Naive thymus-derived CD8-positive, alpha-beta T cell (primary cell): ENCODE results near the gene SLC34A1. TPM values are rescaled to one million over a fixed set of nuclear protein-coding genes. Genes with fewer than 3 reads are reported as not detected.
A peak's percentile ranks its signal among the peaks of the same experiment; 100 is the strongest.
"Not testable (repeated sequence)": the region's sequence is repeated elsewhere in the genome, so short reads cannot be mapped to it uniquely, and the experiment has no call there.

ENCODE experiments used
- ATAC-seq, 2 donors: fragments of 150-1000 bp; cut with Tn5 transposase in 1 of 2; sonication (Bioruptor Pico), chemical (Tn5 transposase) in 1 of 2; 1 replicate in 1 of 2; 2 replicates in 1 of 2; pipeline ENCODE4 v1.10.0; 2021; ENCODE audit warnings: mild to moderate bottlenecking in 2 of 2, moderate library complexity in 2 of 2
- POLR2A ChIA-PET: fragments of 350-600 bp; sonication (Branson Sonifier 250); formaldehyde crosslinking; loops from one replicate; lab custom pipeline; 2021; ENCODE audit warnings: antibody characterized with exemption; lab: Charles Lee
- DNase-seq, 10 donors: peaks; one replicate each; pipeline versions ENCODE4 v3.0.0 to v3.0.0-alpha.2; 2020 to 2022
- H3K27ac Mint-ChIP-seq, 10 donors: one replicate each; pipeline ENCODE4 v1.8.0; 2020 to 2022; ENCODE audit warnings: mild to moderate bottlenecking in 10 of 10, mixed read lengths in 10 of 10, moderate library complexity in 4 of 10, inconsistent platforms in 1 of 10
- H3K27me3 Mint-ChIP-seq, 5 donors: one replicate each; pipeline ENCODE4 v1.8.0; 2021 to 2022; ENCODE audit warnings: mixed read lengths in 5 of 5
- H3K36me3 Mint-ChIP-seq, 3 donors: one replicate each; pipeline ENCODE4 v1.8.0; 2020 to 2022; ENCODE audit warnings: mixed read lengths in 3 of 3, mild to moderate bottlenecking in 2 of 3, inconsistent platforms in 1 of 3
- H3K4me1 Mint-ChIP-seq, 4 donors: one replicate each; pipeline ENCODE4 v1.8.0; 2021 to 2022; ENCODE audit warnings: mixed read lengths in 4 of 4
- H3K4me3 Mint-ChIP-seq, 10 donors: one replicate each; pipeline ENCODE4 v1.8.0; 2020 to 2022; ENCODE audit warnings: mild to moderate bottlenecking in 10 of 10, mixed read lengths in 10 of 10, moderate library complexity in 6 of 10, inconsistent platforms in 1 of 10
- H3K9me3 Mint-ChIP-seq, 9 donors: one replicate each; pipeline ENCODE4 v1.8.0; 2020 to 2022; ENCODE audit warnings: mixed read lengths in 9 of 9, mild to moderate bottlenecking in 3 of 9, inconsistent platforms in 1 of 9, moderate library complexity in 1 of 9
- polyA plus RNA-seq, 3 donors: library from polyadenylated mRNA; unstranded; fragments of 300-500 nt; fragmentation: Illumina TruSeq; gene quantifications; one replicate each; pipeline ENCODE4 v1.2.3, GENCODE V29; 2021
- total RNA-seq, 8 experiments: library from RNA in 2 of 8; stranded (reverse) in 2 of 8; gene quantifications; one replicate each; pipeline ENCODE4 v1.2.3 and lab custom pipeline; 2021 to 2026

The SLC34A1 gene, protein sequence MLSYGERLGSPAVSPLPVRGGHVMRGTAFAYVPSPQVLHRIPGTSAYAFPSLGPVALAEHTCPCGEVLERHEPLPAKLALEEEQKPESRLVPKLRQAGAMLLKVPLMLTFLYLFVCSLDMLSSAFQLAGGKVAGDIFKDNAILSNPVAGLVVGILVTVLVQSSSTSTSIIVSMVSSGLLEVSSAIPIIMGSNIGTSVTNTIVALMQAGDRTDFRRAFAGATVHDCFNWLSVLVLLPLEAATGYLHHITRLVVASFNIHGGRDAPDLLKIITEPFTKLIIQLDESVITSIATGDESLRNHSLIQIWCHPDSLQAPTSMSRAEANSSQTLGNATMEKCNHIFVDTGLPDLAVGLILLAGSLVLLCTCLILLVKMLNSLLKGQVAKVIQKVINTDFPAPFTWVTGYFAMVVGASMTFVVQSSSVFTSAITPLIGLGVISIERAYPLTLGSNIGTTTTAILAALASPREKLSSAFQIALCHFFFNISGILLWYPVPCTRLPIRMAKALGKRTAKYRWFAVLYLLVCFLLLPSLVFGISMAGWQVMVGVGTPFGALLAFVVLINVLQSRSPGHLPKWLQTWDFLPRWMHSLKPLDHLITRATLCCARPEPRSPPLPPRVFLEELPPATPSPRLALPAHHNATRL
- total RNA-seq = under 1 TPM; 0.16 to 0.25 TPM
- polyA plus RNA-seq = not detected
- 0 to 0.15 (median 0) reads per million in 6 experiments for total RNA-seq (lab: John Stamatoyannopoulos, UW)

DNA sequence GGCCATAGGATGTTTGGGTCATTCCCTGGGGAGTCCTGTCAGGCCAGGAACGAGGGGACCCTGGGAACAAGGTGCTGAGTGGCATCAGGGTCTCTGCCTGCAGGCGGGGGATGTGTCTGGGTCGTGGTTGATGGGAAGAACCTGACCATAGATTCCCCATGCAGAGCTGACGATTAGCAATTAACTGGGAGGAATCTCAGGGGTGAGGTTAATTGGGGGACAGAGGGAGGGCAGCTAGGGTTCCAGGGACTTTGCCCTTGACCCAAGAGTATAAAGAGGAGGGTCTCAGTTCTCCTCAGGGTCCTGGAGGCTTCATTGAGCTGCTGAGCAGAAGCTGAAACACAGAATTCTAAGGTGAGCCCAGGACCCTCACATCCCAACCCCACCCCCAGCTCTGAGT lies at the start of gene SLC34A1:
SLC34A1 (plus strand) TSS at position 301 of the 400 bp plus-strand sequence. CDS start 1,308 bp downstream, outside the sequence.
- Mint-ChIP-seq H3K36me3 (no peaks in the 10 kb centered on the region), H3K27me3 (peaks cover 0 to 2% (median 0%) of the 10 kb centered on the region in 5 donors), H3K9me3 (no peaks in the 10 kb centered on the region), H3K27ac (peak within 1 kb of the TSS in 8 of 10 donors; percentile 15 to 80 (median 42)), H3K4me1 (peaks cover 25 to 57% (median 48%) of the 10 kb centered on the region in 4 donors), H3K4me3 (peak within 1 kb of the TSS in 2 of 10 donors; percentile 3 to 40)
- DNase-seq (no peak), ATAC-seq (no peak)
- POLR2A ChIA-PET = interaction anchor here (0.5 to 5.5 kb wide), 6 partner anchors 13 to 75 kb away, joined by 3 to 66 read pairs (median 3); partner anchors contain the start of gene LMAN2

DNA sequence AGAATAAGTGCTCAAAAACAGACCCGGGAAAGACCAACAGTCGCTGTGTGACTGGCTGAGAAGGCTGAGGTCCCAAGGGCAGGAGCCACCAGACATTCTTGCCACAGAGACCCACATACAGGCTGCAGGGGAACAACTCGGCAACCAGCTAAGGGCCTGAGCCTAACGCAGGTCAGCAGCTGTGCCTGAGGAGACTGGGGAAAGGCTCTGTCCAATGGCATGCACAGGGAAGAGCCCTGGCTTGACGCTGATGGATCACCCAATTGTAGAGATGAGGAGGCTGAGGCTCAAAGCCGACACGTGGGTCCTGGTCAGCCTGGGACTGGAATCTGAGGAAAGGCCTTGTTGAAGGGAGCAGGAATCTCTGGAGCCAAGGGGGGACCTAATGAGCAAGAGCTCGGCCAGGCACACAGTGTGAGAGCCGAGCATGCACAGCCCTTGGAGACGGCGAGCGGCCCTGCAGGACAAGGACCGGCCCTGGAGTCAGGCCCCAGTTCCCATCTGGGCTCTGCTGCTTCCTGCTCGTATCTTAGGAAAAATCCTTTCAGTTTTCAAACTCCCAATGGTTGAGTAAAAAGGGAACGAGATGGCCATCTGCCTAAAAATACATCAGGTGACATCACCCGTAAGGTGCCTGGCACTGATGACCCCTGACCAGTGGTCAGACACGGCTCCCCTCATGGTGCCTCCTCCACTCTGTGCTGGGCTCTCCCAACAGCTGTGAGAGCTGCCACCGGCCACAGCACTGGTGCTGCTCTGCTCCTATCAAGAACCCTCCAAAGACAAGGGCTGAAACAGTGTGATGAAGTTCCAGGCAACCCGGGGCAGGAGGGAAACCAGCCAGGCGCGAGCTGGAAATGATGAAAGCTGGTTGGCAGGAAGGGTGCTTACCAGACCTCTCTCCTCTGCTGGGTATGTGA lies 49.2 kb upstream of the SLC34A1 start:
- Mint-ChIP-seq H3K27me3 (no peaks in the 10 kb centered on the region), H3K4me3 (no peak overlapping the region), H3K9me3 (peaks cover 0 to 4% (median 0%) of the 10 kb centered on the region in 9 donors), H3K4me1 (peaks cover 6 to 45% (median 27%) of the 10 kb centered on the region in 4 donors), H3K27ac (peak overlapping the region in 1 of 10 donors; percentile 43), H3K36me3 (peaks cover 5 to 79% (median 17%) of the 10 kb centered on the region in 3 donors)
- POLR2A ChIA-PET = interaction anchor here (0.5 to 0.8 kb wide), 2 partner anchors 14 to 18 kb away, joined by 3 to 7 read pairs; no protein-coding TSS in a partner anchor
- ATAC-seq = no peak
- no peak for DNase-seq

DNA sequence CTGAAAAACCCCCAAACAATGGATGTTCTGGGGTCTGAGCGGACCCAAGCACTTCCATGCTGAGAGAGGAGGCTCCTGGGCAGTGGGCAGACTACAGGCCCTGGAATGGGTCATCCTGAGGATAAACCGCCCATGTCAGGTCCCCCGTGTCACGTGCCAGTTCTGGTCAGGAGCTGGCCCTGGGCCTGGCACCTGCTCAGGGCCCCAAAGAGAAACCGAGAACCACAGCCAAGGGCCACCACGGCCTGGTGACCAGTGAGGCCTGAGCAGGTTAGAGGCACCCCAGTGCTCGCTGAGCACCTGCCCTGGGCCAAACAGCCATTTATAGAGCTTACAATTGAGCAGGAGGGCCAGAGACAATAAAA lies 48.6 kb upstream of the SLC34A1 start:
- DNase-seq (no peak), ATAC-seq (no peak)
- Mint-ChIP-seq H3K27me3 (no peaks in the 10 kb centered on the region), H3K4me1 (peaks cover 6 to 39% (median 28%) of the 10 kb centered on the region in 4 donors), H3K27ac (peak overlapping the region in 1 of 10 donors; percentile 43), H3K4me3 (no peak overlapping the region), H3K9me3 (peaks cover 0 to 4% (median 0%) of the 10 kb centered on the region in 9 donors), H3K36me3 (peaks cover 6 to 76% (median 19%) of the 10 kb centered on the region in 3 donors)
- POLR2A ChIA-PET = interaction anchor here (0.8 kb wide), 1 partner anchor 14 kb away, joined by 3 read pairs; no protein-coding TSS in a partner anchor

DNA sequence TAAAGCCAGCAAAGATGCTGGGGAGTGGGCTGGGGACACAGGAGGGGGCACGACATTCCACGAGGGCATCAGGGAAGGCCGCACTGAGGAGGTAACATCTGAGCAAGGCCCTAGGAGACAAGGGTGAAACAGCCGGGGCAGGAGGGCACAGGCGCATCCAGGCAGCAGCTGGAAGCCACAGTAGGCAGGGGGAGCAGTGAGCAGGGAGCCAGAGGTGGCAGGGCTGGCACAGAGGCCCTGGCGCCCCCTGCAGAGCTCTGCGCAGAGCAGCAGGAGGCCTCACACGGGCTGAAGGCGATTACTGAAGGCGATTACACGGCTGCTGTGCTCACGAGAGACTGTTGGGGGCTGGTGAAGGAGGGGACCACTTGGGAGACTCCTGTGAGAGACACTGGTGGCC lies 48.1 kb upstream of the SLC34A1 start:
- Mint-ChIP-seq H3K36me3 (peaks cover 6 to 76% (median 19%) of the 10 kb centered on the region in 3 donors), H3K4me3 (peak overlapping the region in 1 of 10 donors; percentile 14), H3K27ac (peak overlapping the region in 1 of 10 donors; percentile 52), H3K27me3 (no peaks in the 10 kb centered on the region), H3K4me1 (peaks cover 6 to 35% (median 28%) of the 10 kb centered on the region in 4 donors), H3K9me3 (peaks cover 0 to 4% (median 0%) of the 10 kb centered on the region in 9 donors)
- ATAC-seq (peak; percentile 68 to 73), DNase-seq (peak in 1 of 10 donors; percentile 19)
- POLR2A ChIA-PET = interaction anchor here (0.8 kb wide), 1 partner anchor 13 kb away, joined by 3 read pairs; no protein-coding TSS in a partner anchor

DNA sequence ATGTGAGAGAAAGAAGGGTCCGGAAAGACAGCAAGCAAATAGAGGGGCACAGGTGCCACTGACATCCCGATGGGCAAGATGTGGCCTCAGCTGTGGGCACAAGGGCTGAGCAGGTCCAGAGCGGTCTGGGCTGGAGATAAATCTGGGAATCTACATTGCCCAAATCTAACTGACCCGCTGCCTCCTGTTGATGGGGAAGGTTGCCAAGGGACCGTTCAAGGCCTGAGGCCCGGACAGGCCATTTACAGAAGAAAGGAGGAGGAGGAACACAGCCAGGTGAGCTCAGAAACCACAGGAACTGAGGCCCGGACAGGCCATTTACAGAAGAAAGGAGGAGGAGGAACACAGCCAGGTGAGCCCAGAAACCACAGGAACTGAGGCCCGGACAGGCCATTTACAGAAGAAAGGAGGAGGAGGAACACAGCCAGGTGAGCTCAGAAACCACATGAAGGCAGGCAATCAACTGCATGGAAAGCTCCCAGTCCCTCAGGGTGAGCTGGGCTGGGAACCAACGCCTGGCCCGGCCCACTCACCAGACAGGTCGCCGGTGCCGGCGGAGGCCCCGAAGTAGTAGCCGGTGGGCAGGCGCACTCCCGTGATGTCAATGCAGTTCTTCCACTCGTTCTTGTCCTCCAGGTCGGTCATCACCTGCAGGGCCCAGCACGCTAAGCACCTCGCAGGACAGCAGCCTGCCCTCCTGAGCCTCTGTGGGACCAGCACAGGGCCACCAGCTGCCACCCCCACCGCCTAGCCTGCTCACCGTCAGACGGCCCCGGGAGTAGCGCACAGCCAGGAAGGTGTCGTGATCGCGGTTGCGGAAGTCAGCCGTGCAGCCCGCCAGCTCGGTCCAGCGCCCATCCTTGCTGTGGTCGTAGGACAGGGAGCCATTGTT lies 47.4 kb upstream of the SLC34A1 start:
- Mint-ChIP-seq H3K27me3 (no peaks in the 10 kb centered on the region), H3K4me1 (peaks cover 7 to 32% (median 26%) of the 10 kb centered on the region in 4 donors), H3K27ac (peak overlapping the region in 1 of 10 donors; percentile 52), H3K36me3 (peaks cover 6 to 79% (median 25%) of the 10 kb centered on the region in 3 donors), H3K9me3 (peaks cover 0 to 4% (median 0%) of the 10 kb centered on the region in 9 donors), H3K4me3 (peak overlapping the region in 1 of 10 donors; percentile 14)
- POLR2A ChIA-PET = no interaction called here
- DNase-seq = no peak
- no peak for ATAC-seq

DNA sequence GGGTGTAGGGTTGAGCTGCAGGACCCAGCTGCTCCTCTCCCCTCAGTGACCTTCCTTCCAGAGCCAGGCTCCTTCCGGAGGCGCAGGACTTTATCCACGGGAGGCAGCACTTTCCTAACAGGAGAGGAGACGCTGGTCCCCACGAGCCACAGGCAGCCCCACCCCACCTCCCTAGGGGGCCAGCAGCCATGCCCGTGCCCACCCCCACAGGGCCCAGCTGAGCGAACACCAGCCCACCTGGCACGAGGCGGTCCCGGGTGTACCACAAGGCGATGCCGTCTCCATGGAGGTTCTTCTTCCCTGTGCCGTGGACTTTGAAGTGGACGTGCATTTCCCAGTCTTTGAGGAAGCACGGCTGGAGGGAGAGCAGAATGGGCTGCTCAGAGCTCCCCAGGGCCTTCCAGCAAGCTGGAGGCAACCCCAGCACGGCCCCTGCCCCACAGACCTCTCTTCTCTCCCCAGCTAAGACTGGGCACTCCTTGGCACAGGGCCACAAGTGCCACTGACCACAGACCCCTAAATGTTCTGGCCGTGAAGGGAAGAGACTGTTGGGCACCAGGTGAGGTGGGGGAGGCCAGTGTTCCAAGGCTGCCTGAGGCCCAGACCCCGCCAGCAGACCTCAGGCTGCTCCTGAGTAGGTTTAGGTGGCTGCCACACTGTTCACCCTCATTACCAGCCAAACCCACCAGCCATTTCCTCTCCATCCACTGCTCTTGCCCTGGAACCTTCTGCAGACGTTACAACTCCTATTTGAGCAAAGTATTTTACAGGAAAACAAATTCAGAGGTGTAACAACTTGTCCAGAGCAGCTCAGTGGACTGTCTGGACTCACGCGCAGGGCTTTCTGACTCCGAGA lies 45.8 kb upstream of the SLC34A1 start:
- ATAC-seq = no peak
- no peak for DNase-seq
- peaks cover 0 to 4% (median 0%) of the 10 kb centered on the region in 9 donors for H3K9me3 Mint-ChIP-seq
- POLR2A ChIA-PET = interaction anchor here (0.9 to 1.6 kb wide), 2 partner anchors 12 to 28 kb away, joined by 3 to 4 read pairs; no protein-coding TSS in a partner anchor
- H3K4me3 Mint-ChIP-seq = peak overlapping the region in 1 of 10 donors; percentile 4
- peaks cover 6 to 78% (median 23%) of the 10 kb centered on the region in 3 donors for H3K36me3 Mint-ChIP-seq
- H3K4me1 Mint-ChIP-seq = peaks cover 6 to 35% (median 25%) of the 10 kb centered on the region in 4 donors
- H3K27ac Mint-ChIP-seq = peak overlapping the region in 2 of 10 donors; percentile 84 to 89
- H3K27me3 Mint-ChIP-seq = no peaks in the 10 kb centered on the region

DNA sequence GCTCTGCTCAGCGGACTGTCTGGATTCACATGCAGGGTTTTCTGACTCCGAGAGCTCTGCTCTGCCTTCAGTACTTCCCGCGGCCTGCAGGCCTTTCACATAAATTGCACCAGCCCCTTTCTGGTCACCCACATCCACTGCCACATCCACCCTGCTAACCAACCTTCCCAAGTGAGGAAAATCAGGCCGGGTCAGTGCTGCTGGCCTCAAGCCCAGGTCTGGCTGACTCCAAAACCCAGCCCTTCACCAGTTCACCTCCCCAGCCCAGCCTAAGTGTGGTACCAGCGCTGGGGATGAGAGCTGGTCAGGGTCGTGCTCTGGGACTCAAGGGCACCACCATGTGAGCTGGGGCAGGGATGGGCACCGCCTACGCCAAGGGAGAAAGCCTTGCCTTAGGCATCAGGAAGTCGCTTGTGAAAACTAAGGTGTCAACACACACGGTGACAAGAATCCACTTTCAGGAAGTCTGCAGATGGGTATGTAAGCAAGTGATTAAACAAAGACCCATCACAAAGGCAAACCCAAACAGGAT lies 45.1 kb upstream of the SLC34A1 start:
- DNase-seq (no peak), ATAC-seq (no peak)
- POLR2A ChIA-PET = interaction anchor here (0.6 to 1.6 kb wide), 2 partner anchors 11 to 17 kb away, joined by 3 to 4 read pairs; no protein-coding TSS in a partner anchor
- peak overlapping the region in 2 of 10 donors; percentile 84 to 89 for H3K27ac Mint-ChIP-seq
- no peaks in the 10 kb centered on the region for H3K27me3 Mint-ChIP-seq
- H3K9me3 Mint-ChIP-seq = peaks cover 0 to 4% (median 0%) of the 10 kb centered on the region in 9 donors
- peaks cover 6 to 76% (median 18%) of the 10 kb centered on the region in 3 donors for H3K36me3 Mint-ChIP-seq
- peaks cover 8 to 39% (median 23%) of the 10 kb centered on the region in 4 donors for H3K4me1 Mint-ChIP-seq
- H3K4me3 Mint-ChIP-seq = peak overlapping the region in 1 of 10 donors; percentile 4

DNA sequence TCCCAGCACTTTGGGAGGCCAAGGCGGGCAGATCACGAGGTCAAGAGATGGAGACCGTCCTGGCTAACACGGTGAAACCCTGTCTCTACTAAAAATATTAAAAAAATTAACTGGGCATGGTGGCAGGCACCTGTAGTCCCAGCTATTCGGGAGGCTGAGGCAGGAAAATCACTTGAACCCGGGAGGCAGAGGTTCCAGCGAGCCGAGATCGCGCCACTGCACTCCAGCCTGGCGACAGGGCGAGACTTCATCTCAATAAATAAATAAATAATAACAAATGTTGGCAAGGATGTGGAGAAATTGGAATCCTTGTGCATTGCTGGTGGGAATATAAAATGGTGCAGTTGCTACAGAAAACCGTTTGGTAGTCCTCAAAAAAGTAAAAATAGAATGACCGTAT lies 41.2 kb upstream of the SLC34A1 start:
- DNase-seq, POLR2A ChIA-PET, ATAC-seq, H3K27ac Mint-ChIP-seq, H3K9me3 Mint-ChIP-seq, H3K27me3 Mint-ChIP-seq, H3K4me3 Mint-ChIP-seq: not testable (repeated sequence)
- peaks cover 10 to 55% (median 36%) of the 10 kb centered on the region in 4 donors for H3K4me1 Mint-ChIP-seq
- peaks cover 6 to 76% (median 17%) of the 10 kb centered on the region in 3 donors for H3K36me3 Mint-ChIP-seq

DNA sequence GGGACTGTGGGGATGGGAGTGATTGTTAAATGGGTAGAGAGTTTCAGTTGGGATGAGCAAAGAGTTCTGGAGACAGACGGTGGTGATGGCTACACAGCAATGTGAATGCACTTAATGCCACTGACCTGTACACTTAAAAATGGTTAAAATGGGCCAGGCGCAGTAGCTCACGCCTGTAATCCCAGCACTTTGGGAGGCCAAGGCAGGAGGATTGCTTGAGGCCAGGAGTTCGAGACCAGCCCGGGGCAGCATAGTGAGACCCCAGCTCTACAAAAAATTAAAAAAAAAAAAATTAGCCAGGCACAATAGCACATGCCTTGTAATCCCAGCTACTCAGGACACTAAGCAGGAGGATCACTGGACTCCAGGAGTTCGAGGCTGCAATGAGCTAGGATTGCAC lies 40.5 kb upstream of the SLC34A1 start:
- Mint-ChIP-seq H3K27me3 (no peaks in the 10 kb centered on the region), H3K4me3 (peak overlapping the region in 2 of 10 donors; percentile 12 to 36), H3K27ac (no peak overlapping the region), H3K4me1 (peaks cover 10 to 56% (median 35%) of the 10 kb centered on the region in 4 donors), H3K9me3 (peaks cover 0 to 4% (median 0%) of the 10 kb centered on the region in 9 donors), H3K36me3 (peaks cover 6 to 77% (median 17%) of the 10 kb centered on the region in 3 donors)
- POLR2A ChIA-PET = interaction anchor here (0.7 kb wide), 1 partner anchor 165 kb away, joined by 8 read pairs; no protein-coding TSS in a partner anchor
- DNase-seq = no peak
- ATAC-seq = no peak

DNA sequence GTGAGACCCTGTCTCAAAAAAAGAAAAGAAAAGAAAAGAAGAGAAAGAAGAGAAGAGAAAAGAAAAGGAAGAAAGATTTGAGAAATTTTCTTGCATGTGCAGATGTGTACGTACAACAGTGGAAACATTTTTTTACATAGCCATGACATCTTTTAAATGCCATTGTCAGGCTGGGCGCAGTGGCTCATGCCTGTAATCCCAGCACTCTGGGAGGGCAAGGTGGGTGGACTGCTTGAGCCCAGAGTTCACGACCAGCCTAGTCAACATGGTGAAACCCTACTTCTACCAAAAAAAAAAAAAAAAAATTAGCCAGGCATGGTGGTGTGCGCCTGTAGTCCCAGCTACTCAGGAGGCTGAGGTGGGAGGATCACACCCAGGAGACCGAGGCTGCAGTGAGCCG lies 39.3 kb upstream of the SLC34A1 start:
- peaks cover 0 to 2% (median 0%) of the 10 kb centered on the region in 9 donors for H3K9me3 Mint-ChIP-seq
- DNase-seq (no peak), ATAC-seq (no peak)
- H3K27me3 Mint-ChIP-seq = no peaks in the 10 kb centered on the region
- H3K27ac Mint-ChIP-seq = peak overlapping the region in 1 of 10 donors; percentile 83
- POLR2A ChIA-PET = no interaction called here
- peaks cover 18 to 58% (median 37%) of the 10 kb centered on the region in 4 donors for H3K4me1 Mint-ChIP-seq
- peaks cover 3 to 77% (median 12%) of the 10 kb centered on the region in 3 donors for H3K36me3 Mint-ChIP-seq
- H3K4me3 Mint-ChIP-seq = no peak overlapping the region
